ENCODE measurements around the gene CD55.

- TF ChIP-seq GATA2 (IDR thresholded peaks at IDR 0.05; ENCODE audit: low read depth, low read length) (no peak), GATA3 (IDR thresholded peaks at IDR 0.05; ENCODE audit: low read depth, low read length) (no peak)
Measured at GRCh38 chr1:207282496-207283380, 38.7 kb upstream of the CD55 start.

Measured in SH-SY5Y (cell line).